ENCODE results near the gene RECK.
A peak's percentile ranks its signal among the peaks of the same experiment; 100 is the strongest.

The RECK gene

DNA sequence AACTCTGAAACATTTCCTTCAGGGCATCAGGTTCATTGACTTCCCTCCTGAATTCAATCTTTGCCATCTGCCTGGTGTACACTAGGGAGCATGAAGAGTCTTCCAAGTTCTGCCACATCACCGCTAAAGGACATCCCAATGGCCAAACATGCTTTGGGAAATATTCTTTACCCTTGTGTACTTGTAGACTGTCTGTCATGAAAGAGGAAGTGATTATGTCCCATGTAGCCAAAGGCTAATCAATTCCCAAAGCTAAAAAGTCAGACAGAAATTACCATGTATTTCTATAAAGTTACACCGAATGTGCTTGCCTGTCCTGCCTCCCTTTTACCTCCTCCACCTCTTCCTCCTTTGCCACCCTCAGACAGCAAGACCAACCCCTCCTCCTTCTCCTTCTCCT lies 28.9 kb upstream of the RECK start:
- Histone ChIP-seq H3K4me3 (ENCODE audit: low read depth in 1 of 2, low read length in 1 of 2) (no peak overlapping the region), H3K9me3 (no peaks in the 10 kb centered on the region), H3K4me1 (ENCODE audit: control insufficient read depth in 1 of 2, insufficient read depth in 1 of 2, low read depth in 1 of 2, low read length in 1 of 2) (peaks cover 0 to 5% of the 10 kb centered on the region in 2 experiments), H3K27me3 (peaks cover 72% of the 10 kb centered on the region), H3K27ac (no peak overlapping the region), H3K36me3 (no peaks in the 10 kb centered on the region)
- TF ChIP-seq, protein P1, sequence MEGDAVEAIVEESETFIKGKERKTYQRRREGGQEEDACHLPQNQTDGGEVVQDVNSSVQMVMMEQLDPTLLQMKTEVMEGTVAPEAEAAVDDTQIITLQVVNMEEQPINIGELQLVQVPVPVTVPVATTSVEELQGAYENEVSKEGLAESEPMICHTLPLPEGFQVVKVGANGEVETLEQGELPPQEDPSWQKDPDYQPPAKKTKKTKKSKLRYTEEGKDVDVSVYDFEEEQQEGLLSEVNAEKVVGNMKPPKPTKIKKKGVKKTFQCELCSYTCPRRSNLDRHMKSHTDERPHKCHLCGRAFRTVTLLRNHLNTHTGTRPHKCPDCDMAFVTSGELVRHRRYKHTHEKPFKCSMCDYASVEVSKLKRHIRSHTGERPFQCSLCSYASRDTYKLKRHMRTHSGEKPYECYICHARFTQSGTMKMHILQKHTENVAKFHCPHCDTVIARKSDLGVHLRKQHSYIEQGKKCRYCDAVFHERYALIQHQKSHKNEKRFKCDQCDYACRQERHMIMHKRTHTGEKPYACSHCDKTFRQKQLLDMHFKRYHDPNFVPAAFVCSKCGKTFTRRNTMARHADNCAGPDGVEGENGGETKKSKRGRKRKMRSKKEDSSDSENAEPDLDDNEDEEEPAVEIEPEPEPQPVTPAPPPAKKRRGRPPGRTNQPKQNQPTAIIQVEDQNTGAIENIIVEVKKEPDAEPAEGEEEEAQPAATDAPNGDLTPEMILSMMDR (IDR thresholded peaks at IDR 0.05), result no peak

DNA sequence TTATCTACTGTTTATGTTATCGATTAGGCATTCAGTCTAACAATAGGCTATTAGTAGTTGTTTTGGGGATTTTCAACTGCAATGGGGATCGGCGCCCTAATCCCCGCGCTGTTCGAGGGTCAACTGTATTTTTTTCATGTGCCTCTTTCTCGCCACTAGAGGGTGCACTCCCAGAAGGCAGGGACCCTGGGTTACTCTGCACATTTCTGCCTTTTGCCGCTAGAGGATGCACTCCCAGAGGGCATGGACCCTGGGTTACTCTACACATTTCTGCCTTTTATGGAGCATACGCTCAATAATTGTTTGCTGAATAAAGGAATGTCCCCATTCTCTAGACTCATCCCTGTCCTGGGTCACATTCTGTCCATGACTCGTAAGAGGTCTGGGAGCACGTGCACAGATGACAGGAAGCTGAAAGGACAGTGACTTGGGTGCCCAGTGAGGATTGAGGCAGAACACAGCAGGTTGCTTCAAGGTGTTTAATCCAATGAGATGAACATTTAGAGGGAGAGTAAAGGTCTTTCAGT lies 27.9 kb upstream of the RECK start:
- Histone ChIP-seq H3K36me3 (no peaks in the 10 kb centered on the region), H3K4me3 (ENCODE audit: low read depth in 1 of 2, low read length in 1 of 2) (no peak overlapping the region), H3K4me1 (ENCODE audit: control insufficient read depth in 1 of 2, insufficient read depth in 1 of 2, low read depth in 1 of 2, low read length in 1 of 2) (peaks cover 0 to 5% of the 10 kb centered on the region in 2 experiments), H3K27ac (no peak overlapping the region), H3K9me3 (no peaks in the 10 kb centered on the region), H3K27me3 (peaks cover 68% of the 10 kb centered on the region)
- TF ChIP-seq, protein P1 (IDR thresholded peaks at IDR 0.05), result peak; percentile 66

DNA sequence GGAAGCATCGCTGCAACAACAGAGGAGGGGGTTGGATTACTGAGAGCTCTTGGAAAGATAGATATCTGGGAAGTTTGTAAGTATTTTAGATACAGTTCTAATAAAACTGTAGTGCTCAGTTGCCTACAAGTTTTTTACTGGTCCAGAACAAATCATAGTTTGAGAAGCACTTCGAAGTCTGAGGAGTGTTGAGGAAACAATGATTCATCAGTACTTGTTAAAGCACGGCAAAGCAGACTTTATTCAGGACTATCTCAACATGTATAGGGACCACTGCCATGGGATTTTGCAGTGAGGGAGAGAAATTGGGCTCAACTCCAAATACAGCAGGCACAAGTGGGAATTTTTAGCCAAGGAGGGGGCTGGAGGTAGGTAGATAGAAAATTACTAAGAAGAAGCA lies 25.3 kb upstream of the RECK start:
- Histone ChIP-seq H3K36me3 (no peaks in the 10 kb centered on the region), H3K27ac (no peak overlapping the region), H3K27me3 (peaks cover 44% of the 10 kb centered on the region), H3K4me1 (ENCODE audit: control insufficient read depth in 1 of 2, insufficient read depth in 1 of 2, low read depth in 1 of 2, low read length in 1 of 2) (peaks cover 0 to 5% of the 10 kb centered on the region in 2 experiments), H3K4me3 (ENCODE audit: low read depth in 1 of 2, low read length in 1 of 2) (no peak overlapping the region), H3K9me3 (no peaks in the 10 kb centered on the region)
- TF ChIP-seq, protein P1 (IDR thresholded peaks at IDR 0.05), result no peak

DNA sequence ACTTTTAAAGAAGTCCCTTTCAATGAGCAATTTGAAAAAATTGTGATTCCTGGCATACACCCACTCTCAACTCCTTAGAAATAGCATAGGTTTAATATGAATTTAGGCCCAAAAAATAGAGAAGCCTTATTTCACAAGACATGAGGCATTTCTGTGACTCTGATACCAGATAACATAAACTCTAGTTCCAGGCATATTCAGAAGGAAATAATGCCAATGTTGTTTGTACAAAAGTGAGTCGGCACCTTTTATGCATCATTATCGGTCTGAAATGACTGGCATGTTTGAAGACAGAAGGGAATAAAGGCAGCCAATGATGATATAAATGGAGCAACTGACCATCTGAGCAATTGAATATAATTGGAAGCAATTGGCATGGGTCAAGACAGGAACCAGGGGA lies 19.4 kb upstream of the RECK start:
- Histone ChIP-seq H3K27me3 (no peaks in the 10 kb centered on the region), H3K9me3 (no peaks in the 10 kb centered on the region), H3K27ac (no peak overlapping the region), H3K4me1 (ENCODE audit: control insufficient read depth in 1 of 2, insufficient read depth in 1 of 2, low read depth in 1 of 2, low read length in 1 of 2) (no peaks in the 10 kb centered on the region), H3K36me3 (no peaks in the 10 kb centered on the region), H3K4me3 (ENCODE audit: low read depth in 1 of 2, low read length in 1 of 2) (no peak overlapping the region)
- TF ChIP-seq, protein P1 (IDR thresholded peaks at IDR 0.05), result no peak

DNA sequence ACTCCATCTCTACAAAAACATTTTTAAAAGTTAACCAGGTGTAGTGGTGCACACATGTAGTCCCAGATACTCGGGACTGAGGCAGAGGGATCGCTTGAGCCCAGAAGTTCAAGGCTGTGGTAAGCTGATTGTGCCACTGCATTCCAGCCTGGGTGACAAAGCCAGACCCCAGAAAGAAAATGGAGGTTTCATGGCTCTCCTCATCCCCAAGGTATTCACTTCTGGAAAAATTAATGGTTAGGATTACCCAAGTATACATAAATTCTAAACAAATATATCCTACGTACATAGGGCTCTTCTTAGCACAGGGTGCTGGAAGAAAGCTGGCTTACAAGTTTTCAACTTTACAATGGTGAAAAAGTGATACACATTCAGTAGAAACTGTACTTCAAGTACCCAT lies 18.6 kb upstream of the RECK start:
- Histone ChIP-seq H3K27me3 (no peaks in the 10 kb centered on the region), H3K4me3 (ENCODE audit: low read depth in 1 of 2, low read length in 1 of 2) (no peak overlapping the region), H3K36me3 (no peaks in the 10 kb centered on the region), H3K4me1 (ENCODE audit: control insufficient read depth in 1 of 2, insufficient read depth in 1 of 2, low read depth in 1 of 2, low read length in 1 of 2) (no peaks in the 10 kb centered on the region), H3K27ac (no peak overlapping the region), H3K9me3 (no peaks in the 10 kb centered on the region)
- TF ChIP-seq, protein P1 (IDR thresholded peaks at IDR 0.05), result no peak

Measured in neutrophil (primary cell).